Central memory CD8-positive, alpha-beta T cell (primary cell): ENCODE results near the gene KPNA3.
"Not testable (repeated sequence)": the region's sequence is repeated elsewhere in the genome, so short reads cannot be mapped to it uniquely, and the experiment has no call there.

Experiments
- ATAC-seq: fragments of 150-1000 bp; cut with Tn5 transposase; replicated peaks from 2 replicates; pipeline ENCODE4 v1.10.0; 2022; ENCODE audit warnings: mild to moderate bottlenecking, moderate FRiP score, moderate number of reproducible peaks; ENCODE audit not compliant: poor library complexity, severe bottlenecking; ENCODE audit errors: extremely low read depth
- DNase-seq, 2 donors: peaks; one replicate each; pipeline ENCODE4 v3.0.0; 2021; ENCODE audit warnings: low spot score in 2 of 2
- H3K27ac Mint-ChIP-seq: one replicate; pipeline ENCODE4 v1.8.0; 2022; ENCODE audit warnings: low read depth, mild to moderate bottlenecking, moderate library complexity, mixed read lengths
- H3K27me3 Mint-ChIP-seq: one replicate; pipeline ENCODE4 v1.8.0; 2022; ENCODE audit warnings: mixed read lengths
- H3K36me3 Mint-ChIP-seq: one replicate; pipeline ENCODE4 v1.8.0; 2022; ENCODE audit warnings: mild to moderate bottlenecking, moderate library complexity, mixed read lengths; ENCODE audit not compliant: insufficient read depth
- H3K4me1 Mint-ChIP-seq: one replicate; pipeline ENCODE4 v1.8.0; 2022; ENCODE audit warnings: mixed read lengths
- H3K4me3 Mint-ChIP-seq: one replicate; pipeline ENCODE4 v1.8.0; 2022; ENCODE audit warnings: mild to moderate bottlenecking, moderate library complexity, mixed read lengths
- H3K9me3 Mint-ChIP-seq: one replicate; pipeline ENCODE4 v1.8.0; 2022; ENCODE audit warnings: mixed read lengths

KPNA3 gene

DNA sequence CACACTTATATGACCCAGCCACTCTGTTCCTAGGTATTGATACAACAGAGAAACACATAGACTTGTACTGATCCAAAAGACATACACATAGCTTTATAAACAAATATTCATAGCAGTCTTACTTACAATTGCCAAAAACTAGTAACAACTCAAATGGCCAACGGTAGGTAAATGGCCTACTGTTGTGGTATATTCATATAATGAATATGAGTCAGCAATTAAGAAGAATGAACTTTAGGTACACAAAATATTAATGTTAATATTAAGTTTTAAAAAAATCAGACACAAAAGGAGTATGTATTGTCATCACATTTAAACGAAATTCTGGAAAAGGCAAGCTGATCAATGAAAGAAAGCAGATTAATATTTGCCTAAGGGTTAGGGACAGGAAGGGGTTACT is 19.7 kb downstream of the KPNA3 start:
- Mint-ChIP-seq H3K27ac (no peak overlapping the region), H3K9me3 (no peaks in the 10 kb centered on the region), H3K27me3 (no peaks in the 10 kb centered on the region), H3K36me3 (peaks cover 2% of the 10 kb centered on the region), H3K4me1 (peaks cover 55% of the 10 kb centered on the region), H3K4me3 (no peak overlapping the region)
- no peak for ATAC-seq
- no peak for DNase-seq

- not testable (repeated sequence) for H3K9me3 Mint-ChIP-seq, ATAC-seq, H3K27ac Mint-ChIP-seq, H3K27me3 Mint-ChIP-seq, H3K4me3 Mint-ChIP-seq, DNase-seq, H3K36me3 Mint-ChIP-seq
- H3K4me1 Mint-ChIP-seq = peaks cover 52% of the 10 kb centered on the region
Observed at GRCh38 chr13:49761811-49762210, 30.7 kb downstream of the KPNA3 start.

- no peak overlapping the region for H3K4me3 Mint-ChIP-seq
- no peak for DNase-seq
- no peak for ATAC-seq
- H3K27ac Mint-ChIP-seq = peak overlapping the region; percentile 75
- H3K9me3 Mint-ChIP-seq = no peaks in the 10 kb centered on the region
- peaks cover 6% of the 10 kb centered on the region for H3K36me3 Mint-ChIP-seq
- H3K27me3 Mint-ChIP-seq = no peaks in the 10 kb centered on the region
- H3K4me1 Mint-ChIP-seq = peaks cover 57% of the 10 kb centered on the region
Observed at GRCh38 chr13:49760558-49760957, 31.9 kb downstream of the KPNA3 start.

- Mint-ChIP-seq H3K4me3 (peak overlapping the region; percentile 30), H3K27me3 (no peaks in the 10 kb centered on the region), H3K27ac (peak overlapping the region; percentile 75), H3K4me1 (peaks cover 60% of the 10 kb centered on the region), H3K36me3 (peaks cover 9% of the 10 kb centered on the region), H3K9me3 (no peaks in the 10 kb centered on the region)
- ATAC-seq = peak; percentile 67
- no peak for DNase-seq
Observed at GRCh38 chr13:49759503-49759902, 33.0 kb downstream of the KPNA3 start.

DNA sequence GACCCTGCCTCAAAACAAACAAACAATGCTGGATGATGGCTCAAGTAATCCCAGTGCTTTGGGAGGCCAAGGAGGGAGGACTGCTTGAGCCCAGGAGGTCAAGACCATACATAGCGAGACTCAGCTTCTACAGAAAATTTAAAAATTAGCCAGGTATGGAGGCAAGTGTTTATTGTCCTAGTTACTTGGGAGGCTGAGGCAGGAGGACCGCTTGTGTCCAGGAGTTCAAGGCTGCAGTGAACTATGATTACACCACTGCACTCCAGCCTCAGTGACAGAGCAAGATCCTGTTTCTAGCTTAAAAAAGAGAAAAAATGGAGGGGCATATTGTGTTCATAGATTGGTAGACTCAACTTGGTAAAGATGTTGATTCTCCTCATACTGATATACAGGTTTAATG is 36.2 kb downstream of the KPNA3 start:
- ATAC-seq = no peak
- no peak for DNase-seq
- no peak overlapping the region for H3K27ac Mint-ChIP-seq
- no peaks in the 10 kb centered on the region for H3K9me3 Mint-ChIP-seq
- H3K36me3 Mint-ChIP-seq = peaks cover 9% of the 10 kb centered on the region
- H3K4me3 Mint-ChIP-seq = no peak overlapping the region
- H3K27me3 Mint-ChIP-seq = no peaks in the 10 kb centered on the region
- H3K4me1 Mint-ChIP-seq = peaks cover 76% of the 10 kb centered on the region

DNA sequence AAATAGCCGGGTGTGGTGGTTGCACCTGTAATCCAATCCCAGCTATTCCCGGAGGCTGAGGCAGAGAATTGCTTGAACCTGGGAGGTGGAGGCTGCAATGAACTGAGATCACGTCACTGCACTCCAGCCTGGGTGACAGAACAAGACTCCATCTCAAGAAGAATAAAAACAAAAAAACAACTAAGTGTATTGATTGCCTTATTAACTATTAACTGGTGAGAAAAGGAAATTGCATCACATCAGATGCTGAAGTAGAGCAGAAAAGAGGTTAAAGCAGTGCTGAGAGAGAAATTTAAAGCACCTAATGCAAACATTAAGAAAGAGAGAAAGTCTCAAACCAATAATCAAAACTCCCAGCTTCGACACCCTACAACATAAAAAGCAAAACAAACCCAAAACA is 38.3 kb downstream of the KPNA3 start:
- no peak overlapping the region for H3K27ac Mint-ChIP-seq
- peaks cover 79% of the 10 kb centered on the region for H3K4me1 Mint-ChIP-seq
- H3K36me3 Mint-ChIP-seq = peaks cover 7% of the 10 kb centered on the region
- no peaks in the 10 kb centered on the region for H3K27me3 Mint-ChIP-seq
- H3K9me3 Mint-ChIP-seq = no peaks in the 10 kb centered on the region
- H3K4me3 Mint-ChIP-seq = no peak overlapping the region
- no peak for DNase-seq
- no peak for ATAC-seq

DNA sequence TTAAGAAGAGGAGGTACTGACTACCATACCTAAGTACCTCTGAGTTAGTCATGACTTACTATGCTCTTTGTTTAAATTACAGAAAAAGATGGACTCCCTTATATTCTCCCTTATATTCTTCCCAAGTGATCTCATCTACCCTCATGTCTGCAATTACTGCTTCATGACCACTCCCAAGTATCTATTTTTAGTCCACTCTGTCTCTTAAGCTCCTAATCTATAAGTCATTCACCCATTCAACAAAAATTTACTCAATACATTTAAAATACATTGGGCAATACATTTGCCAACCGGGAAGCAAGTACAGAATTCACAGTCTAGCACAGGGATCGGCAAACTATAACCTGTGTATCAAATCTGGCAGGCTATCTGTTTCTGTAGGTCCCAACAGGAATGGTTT is 42.6 kb downstream of the KPNA3 start:
- Mint-ChIP-seq H3K9me3 (no peaks in the 10 kb centered on the region), H3K36me3 (peaks cover 14% of the 10 kb centered on the region), H3K4me1 (peaks cover 51% of the 10 kb centered on the region), H3K4me3 (no peak overlapping the region), H3K27me3 (no peaks in the 10 kb centered on the region), H3K27ac (no peak overlapping the region)
- no peak for DNase-seq
- ATAC-seq = no peak

DNA sequence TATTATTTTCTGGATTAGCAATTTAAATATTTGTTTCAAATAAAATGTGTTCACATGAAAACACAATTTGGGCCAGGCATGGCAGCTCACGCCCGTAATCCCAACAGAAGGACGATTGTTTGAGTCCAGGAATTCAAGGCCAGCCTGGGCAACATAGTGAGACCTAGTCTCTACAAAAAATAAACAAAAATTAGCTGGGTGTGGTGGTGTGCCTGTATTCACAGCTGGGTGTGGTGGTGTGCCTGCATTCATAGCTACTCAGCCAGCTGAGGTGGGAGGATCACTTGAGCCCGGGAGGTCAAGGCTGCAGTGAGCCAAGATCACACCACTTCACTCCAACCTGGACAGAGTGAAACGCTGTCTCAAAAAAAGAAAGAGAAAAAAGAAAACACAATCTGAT is 46.4 kb downstream of the KPNA3 start:
- Mint-ChIP-seq H3K4me3 (no peak overlapping the region), H3K9me3 (no peaks in the 10 kb centered on the region), H3K27me3 (no peaks in the 10 kb centered on the region), H3K4me1 (peaks cover 16% of the 10 kb centered on the region), H3K27ac (no peak overlapping the region), H3K36me3 (peaks cover 16% of the 10 kb centered on the region)
- no peak for DNase-seq
- no peak for ATAC-seq

GRCh38 chr13:49740870-49741269 is 51.6 kb downstream of the KPNA3 start:
- Mint-ChIP-seq H3K27ac (no peak overlapping the region), H3K4me3 (no peak overlapping the region), H3K36me3 (peaks cover 19% of the 10 kb centered on the region), H3K9me3 (no peaks in the 10 kb centered on the region), H3K27me3 (no peaks in the 10 kb centered on the region), H3K4me1 (no peaks in the 10 kb centered on the region)
- DNase-seq = no peak
- no peak for ATAC-seq

DNA sequence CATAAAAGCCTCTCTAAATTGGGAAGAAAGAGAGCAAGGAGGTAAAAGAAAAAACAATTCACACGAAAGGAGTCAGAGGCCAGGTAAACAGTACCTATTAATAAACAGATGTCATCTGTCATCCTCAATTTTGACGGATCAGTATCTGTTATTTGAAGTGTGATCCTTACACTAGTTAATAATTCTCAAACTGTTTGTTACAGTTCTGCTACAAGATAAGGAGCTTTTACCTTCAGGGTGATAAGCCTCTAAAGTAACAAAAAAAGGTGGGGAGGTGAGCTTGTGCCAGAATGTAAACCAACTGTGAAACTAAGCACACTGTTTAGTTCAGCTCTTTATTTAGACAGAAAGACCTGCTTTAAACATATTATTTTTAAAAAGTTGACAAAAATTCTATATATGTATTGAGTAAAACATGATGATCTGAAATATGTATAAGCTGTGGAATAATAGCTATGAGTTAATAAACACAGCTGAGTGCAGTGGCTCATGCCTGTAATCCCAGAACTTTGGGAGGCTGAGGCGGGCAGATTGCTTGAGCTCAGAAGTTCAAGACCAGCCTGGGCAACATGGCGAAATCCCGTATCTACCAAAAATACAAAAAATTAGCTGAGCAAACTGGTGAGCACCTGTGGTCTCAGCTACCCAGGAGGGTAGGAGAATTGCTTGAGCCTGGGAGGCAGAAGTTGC is 52.8 kb downstream of the KPNA3 start:
- Mint-ChIP-seq H3K27ac (no peak overlapping the region), H3K4me1 (no peaks in the 10 kb centered on the region), H3K27me3 (no peaks in the 10 kb centered on the region), H3K36me3 (peaks cover 11% of the 10 kb centered on the region), H3K4me3 (no peak overlapping the region), H3K9me3 (no peaks in the 10 kb centered on the region)
- ATAC-seq (no peak), DNase-seq (no peak)

DNA sequence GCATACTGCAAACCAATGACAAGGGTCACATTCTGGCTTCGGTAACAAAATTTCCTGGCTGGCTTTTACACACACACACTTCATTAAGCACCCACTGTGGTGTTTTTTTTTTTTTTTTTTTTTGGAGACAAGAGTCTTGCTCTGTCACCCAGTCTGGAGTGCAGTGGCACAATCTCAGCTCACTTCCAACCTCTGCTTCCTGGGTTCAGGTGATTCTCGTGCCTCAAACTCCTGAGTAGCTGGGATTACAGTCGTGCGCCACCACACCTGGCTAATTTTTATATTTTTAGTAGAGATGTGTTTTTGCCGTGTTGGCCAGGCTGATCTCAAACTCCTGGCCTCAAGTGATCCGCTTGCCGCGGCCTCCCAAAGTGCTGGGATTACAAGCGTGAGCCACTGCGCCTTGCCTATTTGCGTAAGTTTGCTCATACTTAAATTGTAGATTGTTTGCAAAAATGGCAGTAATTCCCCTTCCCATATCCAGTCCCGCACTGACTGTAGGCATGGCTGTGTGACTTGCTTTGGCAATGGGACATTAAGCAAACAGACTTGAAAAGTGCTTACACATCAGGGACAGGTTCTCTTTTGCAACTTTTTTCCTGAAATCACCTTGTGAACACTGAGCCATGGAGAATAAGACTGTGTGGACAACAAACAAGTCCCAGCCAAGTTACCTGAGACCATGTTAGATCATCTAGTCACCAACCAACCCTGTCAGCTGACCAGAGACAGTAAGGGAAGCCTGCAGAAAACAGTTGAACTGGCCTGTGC is 59.1 kb downstream of the KPNA3 start:
- H3K9me3 Mint-ChIP-seq = no peaks in the 10 kb centered on the region
- H3K27me3 Mint-ChIP-seq = no peaks in the 10 kb centered on the region
- ATAC-seq = no peak
- H3K36me3 Mint-ChIP-seq = peaks cover 19% of the 10 kb centered on the region
- DNase-seq = no peak
- H3K4me1 Mint-ChIP-seq = no peaks in the 10 kb centered on the region
- peak overlapping the region; percentile 62 for H3K27ac Mint-ChIP-seq
- no peak overlapping the region for H3K4me3 Mint-ChIP-seq

DNA sequence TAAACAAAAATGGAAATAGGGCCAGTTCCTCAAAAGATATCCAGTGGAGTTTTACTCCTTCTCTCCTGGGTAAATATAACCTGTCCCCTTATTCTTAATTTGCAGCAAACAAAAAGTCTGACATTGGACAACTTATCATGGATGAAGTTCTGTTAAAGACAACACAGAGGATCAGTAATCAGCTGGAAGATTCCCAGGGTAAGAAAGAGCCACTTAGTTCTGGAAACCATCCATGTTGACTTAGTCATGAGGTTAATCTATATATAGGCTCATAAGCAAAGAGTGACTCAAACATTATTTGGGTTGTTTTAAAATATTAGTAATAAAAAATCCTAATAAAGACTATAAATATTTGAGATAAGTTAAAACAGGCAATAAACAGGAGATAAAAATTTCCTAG is 60.7 kb downstream of the KPNA3 start:
- no peak for DNase-seq
- Mint-ChIP-seq H3K27ac (no peak overlapping the region), H3K9me3 (no peaks in the 10 kb centered on the region), H3K27me3 (no peaks in the 10 kb centered on the region), H3K36me3 (peaks cover 27% of the 10 kb centered on the region), H3K4me1 (no peaks in the 10 kb centered on the region), H3K4me3 (no peak overlapping the region)
- ATAC-seq = no peak

DNA sequence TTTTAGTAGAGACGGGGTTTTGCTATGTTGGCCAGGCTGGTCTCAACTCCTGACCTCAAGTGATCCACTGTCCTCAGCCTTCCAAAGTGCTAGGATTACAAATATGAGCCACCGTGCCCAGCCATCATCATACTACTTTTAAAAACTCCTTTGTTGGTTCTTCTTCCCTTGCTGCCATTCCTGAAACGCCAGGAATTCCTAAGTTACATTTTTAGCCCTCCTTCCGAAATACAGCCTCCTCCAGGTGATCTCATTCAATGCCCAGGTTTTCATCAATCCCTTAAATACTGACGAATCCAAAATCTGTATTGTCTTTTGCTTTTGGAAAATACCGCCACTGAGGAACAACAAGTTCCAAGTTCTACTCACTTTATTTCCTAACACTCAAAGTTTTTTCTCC is 75.9 kb downstream of the KPNA3 start:
- H3K27me3 Mint-ChIP-seq = no peaks in the 10 kb centered on the region
- H3K4me1 Mint-ChIP-seq = no peaks in the 10 kb centered on the region
- ATAC-seq (no peak), DNase-seq (no peak)
- H3K4me3 Mint-ChIP-seq = no peak overlapping the region
- peaks cover 14% of the 10 kb centered on the region for H3K9me3 Mint-ChIP-seq
- peaks cover 30% of the 10 kb centered on the region for H3K36me3 Mint-ChIP-seq
- H3K27ac Mint-ChIP-seq = no peak overlapping the region
